Measurements from ENCODE around the gene SDF4.
A peak's percentile ranks its signal among the peaks of the same experiment; 100 is the strongest.

SDF4 gene, protein sequence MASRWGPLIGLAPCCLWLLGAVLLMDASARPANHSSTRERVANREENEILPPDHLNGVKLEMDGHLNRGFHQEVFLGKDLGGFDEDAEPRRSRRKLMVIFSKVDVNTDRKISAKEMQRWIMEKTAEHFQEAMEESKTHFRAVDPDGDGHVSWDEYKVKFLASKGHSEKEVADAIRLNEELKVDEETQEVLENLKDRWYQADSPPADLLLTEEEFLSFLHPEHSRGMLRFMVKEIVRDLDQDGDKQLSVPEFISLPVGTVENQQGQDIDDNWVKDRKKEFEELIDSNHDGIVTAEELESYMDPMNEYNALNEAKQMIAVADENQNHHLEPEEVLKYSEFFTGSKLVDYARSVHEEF

DNA sequence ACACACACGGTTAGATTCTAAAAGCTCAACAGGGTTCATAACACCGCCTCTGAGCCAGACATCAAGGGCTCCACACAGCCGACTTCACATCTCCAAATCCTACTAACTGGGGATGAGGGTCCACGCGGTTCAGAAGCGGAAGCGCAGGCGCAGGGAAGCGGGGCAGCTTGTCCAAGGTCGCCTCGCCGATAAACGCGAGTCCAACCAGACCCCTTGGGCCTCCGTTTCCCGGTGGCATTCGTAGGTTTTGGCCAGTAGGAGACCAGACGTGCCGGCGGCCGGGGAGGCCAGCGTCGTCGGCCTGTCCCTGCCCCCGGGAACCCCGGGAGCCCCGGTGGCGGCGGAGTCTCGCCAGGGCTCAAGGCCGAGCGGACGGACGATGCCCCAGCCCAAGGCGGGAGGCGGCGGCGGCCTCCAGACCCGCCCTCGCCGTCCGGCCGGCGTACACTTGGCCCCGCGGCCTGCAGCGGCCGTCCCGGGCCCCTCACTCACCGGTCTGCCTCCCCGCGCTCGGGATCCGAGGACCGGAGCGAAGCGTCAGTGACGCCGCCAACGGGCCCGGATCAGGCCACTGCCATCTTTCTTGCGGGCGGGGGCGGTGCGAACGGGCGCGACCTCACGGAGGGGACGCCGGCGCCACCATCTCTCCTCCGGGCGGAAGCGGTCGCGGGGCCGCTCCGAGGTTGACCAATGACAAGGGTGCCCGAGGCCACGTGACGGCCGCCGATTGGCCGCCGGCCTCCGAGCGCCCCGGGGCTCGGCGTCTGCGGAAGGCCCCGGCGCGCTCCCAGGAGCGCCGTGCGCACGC, at the start of gene SDF4:
Gene SDF4 (minus strand): TSS at position 602 of the 808 bp plus-strand sequence. CDS start 3,229 bp downstream, outside the sequence.
- DNase-seq (ENCODE audit: low read depth), result peak; percentile 93

DNA sequence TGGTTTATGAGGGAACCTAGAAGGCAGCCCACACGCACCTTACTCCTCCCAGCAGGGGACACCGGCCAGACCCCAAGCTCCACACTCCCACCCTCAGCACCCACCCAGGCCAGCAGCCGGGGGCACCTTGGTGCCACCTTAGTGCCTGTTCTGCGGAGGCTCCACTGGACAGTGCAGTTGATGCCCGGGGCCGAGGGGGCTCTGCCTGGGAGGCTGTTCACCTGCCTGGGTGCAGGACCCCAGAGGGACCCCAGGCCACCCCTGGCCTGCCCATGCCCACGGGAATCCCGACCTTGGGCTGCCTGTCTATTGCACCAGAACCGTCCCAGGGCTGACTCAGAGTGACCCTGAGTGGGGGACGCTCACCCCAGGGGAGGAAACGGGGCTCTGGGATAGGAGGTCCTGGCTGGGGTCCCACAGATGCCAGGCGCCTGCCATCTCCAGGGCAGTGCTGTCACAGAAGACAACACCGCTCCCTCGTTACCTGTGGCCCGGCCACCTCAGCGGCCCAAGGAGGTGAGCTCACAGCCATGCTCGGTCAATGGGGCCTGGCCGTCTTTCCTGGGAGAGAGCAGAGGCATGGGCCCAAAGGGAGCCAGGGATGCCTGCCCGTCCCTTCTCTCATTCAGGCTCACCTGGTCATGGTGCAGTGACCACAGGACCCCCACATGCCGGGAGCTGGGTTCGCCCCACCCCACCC, 49.1 kb upstream of the SDF4 start:
- DNase-seq (ENCODE audit: low read depth), result no peak

DNA sequence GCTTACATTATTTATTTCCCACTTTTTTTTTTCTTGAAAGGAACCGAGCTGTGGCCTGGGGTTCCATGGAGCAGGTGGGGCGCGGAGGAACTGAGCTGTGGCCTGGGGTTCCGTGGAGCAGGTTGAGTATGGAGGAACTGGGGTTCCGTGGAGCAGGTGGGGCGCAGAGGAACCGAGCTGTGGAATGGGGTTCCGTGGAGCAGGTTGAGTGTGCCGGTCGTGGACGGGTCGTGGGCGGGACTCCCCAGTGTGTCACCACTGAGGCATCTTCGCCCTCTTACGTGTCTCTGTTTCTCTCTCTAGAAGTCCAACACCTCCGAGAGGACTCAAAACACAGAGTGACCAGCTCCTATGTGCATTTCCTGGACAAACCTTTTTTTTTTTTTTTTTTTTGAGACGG, 47.2 kb upstream of the SDF4 start:
- DNase-seq (ENCODE audit: low read depth), result no peak

DNA sequence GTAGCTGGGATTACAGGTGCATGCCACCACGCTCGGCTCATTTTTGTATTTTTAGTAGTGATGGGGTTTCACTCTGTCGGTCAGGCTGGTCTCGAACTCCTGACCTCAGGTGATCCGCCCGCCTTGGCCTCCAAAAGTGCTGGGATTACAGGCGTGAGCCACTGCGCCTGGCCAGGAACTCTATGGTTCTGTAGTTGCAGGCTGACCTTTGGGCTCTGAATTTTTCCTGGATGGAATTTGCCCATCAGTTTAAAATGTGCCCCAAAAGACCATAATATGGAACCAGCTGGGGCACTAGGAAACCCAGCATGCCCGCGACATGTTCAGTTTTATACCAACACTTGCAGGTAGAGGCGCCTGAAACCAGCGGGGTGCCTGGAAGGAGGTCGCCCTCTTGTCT, 46.8 kb upstream of the SDF4 start:
- DNase-seq (ENCODE audit: low read depth), result no peak

DNA sequence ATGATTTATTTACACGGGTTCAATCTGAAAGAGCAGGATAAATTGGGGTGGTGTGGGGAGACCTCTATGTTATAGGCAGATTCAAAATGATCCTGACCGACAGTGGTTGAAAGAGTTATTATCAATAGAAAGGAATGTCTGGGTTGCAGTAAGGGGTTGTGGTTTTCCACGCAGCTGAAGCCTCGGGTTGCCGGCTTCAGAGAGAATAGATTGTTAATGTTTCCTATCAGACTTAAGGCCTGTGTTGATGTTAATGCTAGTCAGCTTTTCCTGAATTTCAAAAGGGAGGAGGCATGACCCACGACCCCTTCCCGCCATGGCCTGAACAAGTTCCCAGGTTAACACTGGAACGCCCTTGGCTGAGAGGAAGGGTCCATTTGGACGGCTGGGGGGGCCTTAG, 44.0 kb upstream of the SDF4 start:
- DNase-seq (ENCODE audit: low read depth), result no peak

DNA sequence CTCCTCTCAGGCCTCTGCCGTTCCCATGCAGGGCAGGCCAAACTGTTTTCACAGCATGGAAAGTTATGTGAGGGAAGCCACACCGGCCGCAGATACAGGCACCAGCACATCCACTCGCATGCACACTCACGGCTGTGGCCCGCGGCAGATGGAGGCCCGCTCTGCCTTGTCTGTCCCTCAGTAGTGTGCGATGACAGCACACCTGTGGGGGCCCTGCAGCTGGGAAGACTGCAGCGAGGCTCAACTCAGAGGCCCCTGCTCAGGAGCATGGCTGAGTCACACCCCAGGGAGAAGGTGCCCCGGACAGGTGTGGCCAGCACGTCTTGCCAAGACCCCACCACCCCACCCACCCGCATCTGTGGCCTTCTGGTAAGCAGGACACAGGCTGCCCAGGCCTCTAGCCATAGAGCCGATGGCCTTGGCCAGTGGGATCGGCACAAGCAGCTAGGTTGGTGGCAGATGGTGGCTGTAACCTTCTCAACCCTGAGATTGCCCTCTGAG, 43.2 kb upstream of the SDF4 start:
- no peak for DNase-seq (ENCODE audit: low read depth)

DNA sequence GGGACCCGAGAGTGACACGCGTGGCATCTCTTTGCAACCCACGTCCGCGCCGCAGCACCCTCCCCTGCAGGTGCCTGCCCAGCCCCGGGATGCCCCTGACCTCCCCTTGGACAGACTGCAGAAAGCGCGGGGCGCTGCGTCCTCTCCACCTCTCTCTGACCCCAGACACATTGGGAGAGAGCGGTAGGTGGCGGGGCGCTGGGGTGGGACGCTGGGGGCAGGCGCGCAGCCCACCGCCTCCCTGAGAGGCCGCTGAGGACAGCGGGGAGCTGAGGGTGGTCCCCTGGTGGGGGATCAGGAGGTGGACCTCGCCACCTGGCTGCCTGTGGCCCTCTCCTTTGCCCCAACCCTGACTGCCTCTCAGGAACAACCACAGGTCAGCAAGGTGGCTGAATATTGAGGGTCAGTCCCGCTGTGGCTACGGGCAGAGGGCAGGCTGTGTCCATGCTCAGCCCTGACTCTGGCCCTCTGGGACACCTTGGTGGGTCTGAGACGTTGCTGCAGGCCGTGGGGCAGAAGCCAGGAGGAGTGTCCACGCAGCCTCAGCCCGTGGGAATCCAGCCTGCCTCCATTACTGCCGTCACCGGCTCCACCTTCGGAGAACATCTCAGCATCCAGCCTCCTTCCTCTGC, 42.6 kb upstream of the SDF4 start:
- no peak for DNase-seq (ENCODE audit: low read depth)

DNA sequence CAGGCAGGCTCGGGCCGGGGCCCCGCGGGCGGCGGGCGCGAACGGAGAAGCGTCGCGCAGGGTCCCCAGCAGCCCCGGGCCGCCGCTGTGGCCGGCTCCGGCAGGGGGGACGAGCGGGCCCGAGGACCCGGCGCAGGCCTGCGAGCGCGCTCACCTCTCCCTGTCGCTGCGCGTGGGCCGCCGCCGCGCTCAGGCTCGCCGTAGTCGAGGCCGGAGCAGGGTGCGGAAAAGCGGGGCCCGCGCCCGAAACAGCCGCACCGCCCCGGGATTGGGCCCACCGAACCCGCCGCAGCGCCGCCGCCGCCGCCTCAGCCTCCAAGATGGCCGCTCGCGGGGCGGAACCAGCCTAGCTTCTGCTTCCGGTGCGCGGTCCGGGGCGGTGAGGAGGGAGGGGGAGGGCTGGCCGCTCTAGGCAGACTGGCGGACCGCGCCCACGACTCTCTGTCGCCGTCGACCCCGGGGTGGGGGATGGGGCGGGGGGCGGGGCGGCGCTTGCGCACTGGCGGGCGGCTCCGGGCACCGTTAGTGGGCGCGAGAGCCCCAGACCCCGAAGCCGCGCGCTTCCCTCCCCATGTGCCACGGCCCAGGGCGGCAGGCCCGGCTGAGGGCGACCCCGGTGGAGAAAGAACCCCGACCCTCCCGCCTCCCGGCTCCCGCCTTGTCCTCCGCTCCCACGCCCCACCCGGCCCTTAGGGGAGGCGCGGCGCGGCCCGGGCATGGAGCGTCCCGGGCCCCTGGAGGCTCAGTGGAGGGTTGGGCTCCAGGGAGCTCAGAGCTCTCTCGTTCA, 41.9 kb upstream of the SDF4 start, which contains the start of gene UBE2J2:
Gene UBE2J2 (minus strand): TSS at position 343 of the 787 bp plus-strand sequence. CDS start 5,862 bp downstream, outside the sequence.
- peak; percentile 67 for DNase-seq (ENCODE audit: low read depth)

DNA sequence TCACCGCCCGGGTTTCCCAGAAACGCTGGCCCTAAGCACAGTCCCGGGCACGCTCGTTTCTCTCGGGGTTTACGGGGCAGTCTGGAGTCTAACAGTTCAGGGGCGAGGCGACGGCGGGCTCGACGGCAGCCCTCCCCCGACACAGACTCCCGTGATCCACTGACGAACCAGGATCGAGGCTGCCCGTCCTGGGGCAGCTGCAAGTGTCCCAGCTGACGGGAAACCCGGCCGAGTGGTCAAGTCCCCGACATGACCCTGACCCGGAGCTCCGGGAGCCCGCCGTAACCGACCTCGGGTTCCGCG, 41.4 kb upstream of the SDF4 start:
- DNase-seq (ENCODE audit: low read depth), result no peak

DNA sequence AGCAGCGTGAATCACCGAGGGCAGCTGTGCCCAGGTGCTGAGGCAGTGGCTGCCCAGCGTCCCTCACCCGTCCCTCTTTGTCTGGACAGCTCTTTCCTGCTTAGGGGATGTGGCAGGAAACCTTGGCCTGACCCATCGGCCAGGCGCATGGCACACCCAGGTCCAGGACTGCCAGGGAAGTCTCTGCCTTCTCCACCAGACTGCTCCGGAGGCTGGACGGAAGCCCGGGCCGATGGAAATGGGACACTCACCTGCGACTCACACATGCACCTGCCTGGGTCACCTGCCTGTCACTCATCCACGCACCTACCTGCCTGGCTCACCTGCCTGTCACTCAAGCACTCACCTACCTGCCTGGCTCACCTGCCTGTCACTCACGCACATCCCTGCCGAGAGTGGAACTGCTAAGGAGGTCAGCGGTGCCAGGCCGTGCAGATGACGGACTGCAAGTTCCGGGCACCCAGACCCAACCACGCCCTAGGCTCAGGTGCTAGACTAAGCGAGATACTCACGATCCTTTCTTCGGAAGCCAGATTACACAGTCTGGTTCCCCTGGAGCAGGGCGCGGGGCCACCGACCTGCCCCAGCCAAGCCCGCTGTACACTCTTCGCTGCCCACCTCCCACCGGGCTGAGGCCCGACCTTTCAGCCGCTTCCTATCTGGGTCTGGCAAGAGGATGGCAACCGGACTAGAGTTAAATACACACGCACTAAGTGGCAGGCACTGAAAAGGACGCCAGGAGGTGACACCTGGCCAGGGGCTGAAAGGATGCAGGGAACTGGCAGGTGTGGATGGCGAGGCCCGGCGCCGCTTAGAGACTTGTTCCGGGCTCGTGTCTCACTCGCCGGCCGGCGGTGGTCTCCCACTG, 40.8 kb upstream of the SDF4 start:
- no peak for DNase-seq (ENCODE audit: low read depth)

DNA sequence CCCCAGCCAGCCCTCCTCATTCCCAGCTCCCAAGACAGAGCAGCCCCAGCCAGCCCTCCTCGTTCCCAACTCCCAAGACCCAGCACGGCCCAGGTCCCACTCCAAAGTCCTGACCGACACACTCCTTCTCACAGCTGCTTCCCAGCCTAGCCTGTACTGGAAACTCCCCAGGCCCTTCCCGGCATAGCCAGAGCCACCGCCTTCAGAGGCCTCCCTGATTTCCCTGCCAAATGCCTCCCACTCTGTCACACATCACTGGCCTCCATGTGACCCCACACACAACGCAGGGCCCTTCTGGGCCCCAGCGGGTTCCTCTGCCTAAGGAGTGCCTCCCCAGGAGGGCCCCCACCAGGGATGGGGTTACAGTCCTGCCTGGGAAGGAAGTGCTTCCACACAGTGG, 39.0 kb upstream of the SDF4 start:
- no peak for DNase-seq (ENCODE audit: low read depth)

DNA sequence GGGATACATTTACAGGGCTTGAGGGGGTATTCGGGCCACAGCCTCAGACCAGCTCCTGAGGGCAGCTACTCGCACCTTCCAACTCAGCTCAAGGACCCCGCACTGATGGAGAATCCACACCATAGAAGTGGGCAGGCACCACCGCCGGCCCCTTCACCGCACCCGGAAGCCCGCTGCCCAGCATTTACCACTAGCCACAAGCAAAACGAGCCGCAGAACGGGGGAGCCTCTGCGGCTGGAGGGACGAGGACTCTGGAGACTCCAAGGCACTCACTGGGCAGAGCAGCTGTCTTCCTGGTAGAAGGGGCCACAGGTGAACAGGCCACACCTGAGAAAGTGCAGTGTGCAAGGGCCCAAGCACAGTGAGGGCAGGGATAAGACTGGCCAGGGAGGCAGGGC, 36.5 kb upstream of the SDF4 start:
- no peak for DNase-seq (ENCODE audit: low read depth)

DNA sequence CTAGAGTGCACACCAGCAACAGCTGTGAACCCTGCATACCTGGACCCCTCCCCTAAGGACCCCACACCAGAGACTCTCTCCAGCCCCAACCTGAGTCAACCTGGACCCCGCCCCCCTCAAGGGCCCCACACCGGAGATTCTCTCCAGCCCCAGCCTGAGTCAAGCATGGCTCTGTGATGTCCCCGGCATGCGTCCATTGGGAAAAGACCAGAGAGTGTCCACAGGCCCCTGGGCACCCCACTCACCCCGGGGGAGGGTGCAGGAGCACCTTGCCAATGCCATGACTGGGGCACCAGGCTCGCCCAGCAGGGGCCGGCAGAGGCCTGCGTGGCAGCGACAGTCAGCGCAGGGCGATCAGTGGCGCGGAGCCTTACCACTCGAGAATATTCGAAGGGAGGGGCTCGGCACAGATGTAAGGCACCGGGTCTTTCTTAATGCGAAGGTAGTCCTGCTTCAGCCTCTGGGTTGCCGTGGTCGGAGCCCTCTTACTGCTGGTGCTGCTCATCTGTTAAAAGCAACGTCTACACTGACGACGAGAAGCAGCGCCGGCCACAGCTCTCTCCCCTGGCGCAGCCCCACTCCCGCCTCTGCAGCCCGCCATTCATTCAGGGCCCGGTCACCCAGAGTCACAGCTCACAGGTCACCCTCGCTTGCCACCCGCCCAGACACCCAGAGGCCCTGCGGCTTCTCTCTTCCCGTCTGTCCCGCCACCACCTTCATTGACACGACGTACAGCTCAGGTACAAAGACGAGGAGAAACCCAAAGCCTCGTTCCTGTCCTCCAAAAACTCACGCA, 35.9 kb upstream of the SDF4 start:
- no peak for DNase-seq (ENCODE audit: low read depth)

DNA sequence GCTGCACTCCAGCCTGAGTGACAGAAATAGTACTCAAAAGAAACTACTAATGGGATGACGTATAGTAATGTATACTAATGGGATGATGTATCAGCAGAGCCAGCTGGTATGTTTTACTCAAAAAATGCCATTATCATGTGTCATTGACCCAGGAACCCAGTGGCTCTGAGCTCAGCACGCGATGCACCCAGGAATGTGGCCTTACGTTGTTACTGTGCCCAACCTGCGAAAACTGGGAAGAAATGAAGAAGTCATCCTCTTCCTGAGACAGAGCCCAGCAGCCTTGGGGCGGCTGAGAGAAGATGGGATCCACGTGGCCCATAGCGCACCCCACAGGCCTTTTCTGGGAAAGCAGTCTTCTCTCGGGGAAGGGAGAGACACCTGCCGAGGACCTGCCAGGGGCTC, 33.1 kb upstream of the SDF4 start:
- peak; percentile 96 for DNase-seq (ENCODE audit: low read depth)

DNA sequence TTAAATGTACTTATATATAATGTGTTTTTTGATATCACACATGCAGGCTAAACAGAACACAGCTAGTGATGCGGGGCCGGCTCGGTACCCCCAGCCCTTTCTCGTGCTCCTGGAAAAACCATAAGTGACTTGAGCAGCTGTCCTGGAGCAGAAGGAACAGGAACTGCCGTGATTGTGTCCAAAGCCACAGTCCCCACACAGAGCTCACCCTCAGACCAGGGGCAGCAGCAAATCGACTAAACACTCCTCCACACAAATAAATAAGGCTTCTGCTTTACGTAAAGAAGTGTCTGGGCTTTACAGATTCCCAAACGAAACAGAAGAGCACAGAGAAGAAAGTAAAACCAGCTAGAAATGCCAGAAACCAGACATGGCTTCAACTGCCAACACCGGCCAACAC, 32.2 kb upstream of the SDF4 start:
- no peak for DNase-seq (ENCODE audit: low read depth)

DNA sequence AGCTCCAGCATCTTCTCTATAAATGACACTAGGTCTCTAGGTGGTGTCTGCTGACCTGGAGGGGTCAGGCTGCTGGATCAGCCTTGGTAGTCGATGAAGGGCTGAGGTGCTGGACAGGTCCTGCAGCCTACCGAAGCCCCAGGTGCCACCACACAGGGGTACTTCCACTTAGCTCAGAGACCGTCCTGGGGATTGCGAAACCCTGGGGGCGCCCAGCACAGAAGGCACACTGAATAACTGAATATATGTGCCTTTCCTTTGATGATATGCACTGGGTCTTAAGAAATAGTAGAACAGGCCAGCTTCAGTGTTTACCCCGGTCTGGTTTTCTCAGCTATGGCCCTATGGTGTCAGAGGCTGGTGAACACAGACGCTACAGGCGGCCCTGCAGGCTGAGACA, 31.0 kb upstream of the SDF4 start:
- DNase-seq (ENCODE audit: low read depth), result no peak

DNA sequence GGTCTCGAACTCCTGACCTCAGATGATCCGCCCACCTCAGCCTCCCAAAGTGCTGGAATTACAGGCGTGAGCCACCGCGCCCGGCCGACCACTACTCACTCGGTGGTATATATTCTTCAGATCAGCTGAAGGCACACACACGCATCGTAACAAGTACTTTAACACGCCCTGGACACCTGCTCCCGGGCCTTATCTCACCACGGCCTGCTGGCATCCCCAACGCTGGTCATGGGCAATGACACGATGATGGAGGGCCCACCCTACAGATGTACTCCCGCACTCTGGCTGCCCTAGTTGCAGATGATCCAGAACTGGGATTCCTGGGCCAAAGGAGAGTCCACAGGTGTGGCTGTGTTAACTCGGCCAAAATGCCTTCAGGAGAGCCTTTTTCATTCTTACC, 30.3 kb upstream of the SDF4 start:
- DNase-seq (ENCODE audit: low read depth), result no peak

DNA sequence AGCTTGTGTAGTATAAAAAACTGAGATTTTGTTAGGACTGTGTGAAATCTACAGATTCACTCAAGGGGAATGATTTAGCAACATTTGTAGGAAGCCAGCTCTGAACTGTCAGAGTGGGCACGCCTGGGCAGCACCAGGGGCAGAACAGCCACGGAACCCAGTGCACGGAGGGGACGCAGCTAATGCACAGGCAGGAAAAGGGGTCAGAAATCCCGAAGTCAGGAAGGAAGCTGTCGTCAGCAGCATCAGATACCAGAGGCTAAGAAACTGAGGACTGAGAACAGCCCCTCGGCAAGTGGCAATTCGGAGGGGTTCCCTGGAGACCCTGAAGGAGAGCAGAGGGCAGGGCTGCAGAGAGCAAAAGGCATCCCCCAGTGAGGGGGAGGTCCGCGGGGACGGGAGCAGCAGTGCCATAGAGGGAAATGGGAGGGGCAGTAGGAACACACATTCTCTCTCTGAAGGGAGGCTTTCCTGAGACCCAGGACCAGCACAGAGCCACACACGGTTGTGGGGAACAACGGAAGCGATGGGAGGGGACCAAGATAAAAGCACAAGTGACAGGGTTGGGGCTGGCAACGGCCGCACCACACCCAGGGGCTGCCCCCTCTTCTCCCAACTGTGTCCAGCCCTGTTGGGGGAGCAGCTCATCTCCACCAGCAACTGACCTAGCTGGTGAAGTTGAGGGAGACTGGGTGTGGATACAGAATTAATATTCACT, 29.2 kb upstream of the SDF4 start:
- no peak for DNase-seq (ENCODE audit: low read depth)
